Panc1 (cell line): Measurements from ENCODE around the gene NUP210L. TPM values are rescaled to one million over a fixed set of nuclear protein-coding genes. Genes with fewer than 3 reads are reported as not detected.
"Not testable (repeated sequence)": the region's sequence is repeated elsewhere in the genome, so short reads cannot be mapped to it uniquely, and the experiment has no call there.

ENCODE experiments used
- ATAC-seq: fragments of 200-7000 bp; cut with Tn5 transposase; 2 replicates; pipeline ENCODE4 v1.9.1; 2020; ENCODE audit warnings: mild to moderate bottlenecking, moderate library complexity
- BruUV-seq: library from RNA; stranded (reverse); fragments of 400-500 nt; replicated peaks from 2 replicates; lab custom pipeline; 2021; lab: Mats Ljungman, UMichigan
- CTCF ChIA-PET: fragments of 300-600 bp; sonication (Branson Sonifier 250); formaldehyde crosslinking; loops from one replicate; lab custom pipeline; 2022; ENCODE audit warnings: antibody characterized with exemption; lab: Charles Lee
- POLR2A ChIA-PET: fragments of 300-600 bp; sonication (Branson Sonifier 250); formaldehyde crosslinking; loops from one replicate; lab custom pipeline; 2022; ENCODE audit warnings: antibody characterized with exemption; lab: Charles Lee
- DNase-seq: peaks from one replicate; pipeline ENCODE4 v3.0.0-alpha.2; 2010; ENCODE audit warnings: low read depth, low spot score
- H3K27ac ChIP-seq: 2 replicates; pipeline ENCODE4 v1.5.1; 2011; ENCODE audit warnings: mild to moderate bottlenecking, low read length, inconsistent platforms
- H3K27me3 ChIP-seq: fragments of 200-500 bp; sonication (Bioruptor generic); 2 replicates; pipeline ENCODE4 v1.6.0; 2014; ENCODE audit warnings: low read length, inconsistent platforms; ENCODE audit not compliant: control insufficient read depth, insufficient read depth
- H3K36me3 ChIP-seq: fragments of 200-500 bp; sonication (Bioruptor generic); 2 replicates; pipeline ENCODE4 v1.5.1; 2014; ENCODE audit warnings: inconsistent platforms, mild to moderate bottlenecking, low read length, moderate library complexity; ENCODE audit not compliant: control insufficient read depth, insufficient read depth
- H3K4me1 ChIP-seq: 2 replicates; pipeline ENCODE4 v1.5.1; 2011; ENCODE audit warnings: inconsistent platforms, mild to moderate bottlenecking, low read length, moderate library complexity; ENCODE audit not compliant: control insufficient read depth, insufficient read depth
- H3K4me3 ChIP-seq, 2 experiments: 2 replicates each; pipeline ENCODE4 v1.5.1; 2011 to 2012; ENCODE audit warnings: low read depth in 2 of 2, low read length in 2 of 2, mild to moderate bottlenecking in 2 of 2, inconsistent platforms in 1 of 2, moderate library complexity in 1 of 2
- H3K9me3 ChIP-seq: fragments of 200-500 bp; sonication (Bioruptor generic); 2 replicates; pipeline ENCODE4 v1.5.1; 2014; ENCODE audit warnings: low read depth, mild to moderate bottlenecking, inconsistent platforms, low read length, moderate library complexity; ENCODE audit not compliant: control insufficient read depth, insufficient read depth
- POLR2AphosphoS5 ChIP-seq: IDR thresholded peaks from 2 replicates; pipeline ENCODE4 v1.6.1; 2012; ENCODE audit warnings: mild to moderate bottlenecking, low read depth, low read length, moderate library complexity
- SIN3A ChIP-seq: IDR thresholded peaks from 2 replicates; pipeline ENCODE4 v1.6.1; 2012; ENCODE audit warnings: low read depth, mild to moderate bottlenecking, low read length, moderate library complexity, borderline replicate concordance; ENCODE audit not compliant: insufficient read depth
- TCF7L2 ChIP-seq: IDR thresholded peaks from 2 replicates; pipeline ENCODE4 v1.6.1; 2011; ENCODE audit warnings: mild to moderate bottlenecking, low read depth, low read length, inconsistent platforms
- in situ Hi-C: cut with HindIII; loops from 2 replicates; pipeline ENCODE4 v1.10.0; 2016; ENCODE audit warnings: low sequenced_read_pairs, low pct_unique_long_range_greater_than_20kb
- intact Hi-C: fragments of 100-400 bp; cut with micrococcal nuclease; formaldehyde crosslinking; loops from one replicate; pipeline ENCODE4 v1.10.0; 2022; ENCODE audit not compliant: unreplicated experiment
- total RNA-seq: library from RNA; stranded (reverse); gene quantifications from one replicate; pipeline ENCODE4 v1.2.1, GENCODE V29; 2021; ENCODE audit not compliant: unreplicated experiment
- TF ChIP-seq, protein P1 (sequence below): fragments of 450-650 bp; IDR thresholded peaks from 2 replicates; pipeline ENCODE4 v1.5.1; 2017; ENCODE audit warnings: mild to moderate bottlenecking
- TF ChIP-seq, protein P2 (sequence below), 2 experiments: IDR thresholded peaks; 2 replicates each; pipeline ENCODE4 v1.6.1; 2011 to 2012; ENCODE audit warnings: low read depth in 2 of 2, control low read depth in 1 of 2, low read length in 1 of 2, mild to moderate bottlenecking in 1 of 2, moderate library complexity in 1 of 2; ENCODE audit not compliant: insufficient read depth in 1 of 2

The NUP210L gene
- total RNA-seq, 1 experiment from 2014 or later = 0.05 TPM

GRCh38 chr1:154006136-154006535 is 148.7 kb downstream of the NUP210L start:
- DNase-seq (no peak), ATAC-seq (no peak)
- Histone ChIP-seq H3K27ac (no peak overlapping the region), H3K9me3 (no peaks in the 10 kb centered on the region), H3K4me1 (no peaks in the 10 kb centered on the region), H3K36me3 (no peaks in the 10 kb centered on the region), H3K27me3 (no peaks in the 10 kb centered on the region), H3K4me3 (no peak overlapping the region)
- in situ Hi-C loops (no loop called here), intact Hi-C loops (no loop called here)
- ChIA-PET POLR2A (no interaction called here), CTCF (no interaction called here)
- TF ChIP-seq POLR2AphosphoS5 (no peak), TCF7L2 (no peak), SIN3A (no peak)
- TF ChIP-seq, protein P1, sequence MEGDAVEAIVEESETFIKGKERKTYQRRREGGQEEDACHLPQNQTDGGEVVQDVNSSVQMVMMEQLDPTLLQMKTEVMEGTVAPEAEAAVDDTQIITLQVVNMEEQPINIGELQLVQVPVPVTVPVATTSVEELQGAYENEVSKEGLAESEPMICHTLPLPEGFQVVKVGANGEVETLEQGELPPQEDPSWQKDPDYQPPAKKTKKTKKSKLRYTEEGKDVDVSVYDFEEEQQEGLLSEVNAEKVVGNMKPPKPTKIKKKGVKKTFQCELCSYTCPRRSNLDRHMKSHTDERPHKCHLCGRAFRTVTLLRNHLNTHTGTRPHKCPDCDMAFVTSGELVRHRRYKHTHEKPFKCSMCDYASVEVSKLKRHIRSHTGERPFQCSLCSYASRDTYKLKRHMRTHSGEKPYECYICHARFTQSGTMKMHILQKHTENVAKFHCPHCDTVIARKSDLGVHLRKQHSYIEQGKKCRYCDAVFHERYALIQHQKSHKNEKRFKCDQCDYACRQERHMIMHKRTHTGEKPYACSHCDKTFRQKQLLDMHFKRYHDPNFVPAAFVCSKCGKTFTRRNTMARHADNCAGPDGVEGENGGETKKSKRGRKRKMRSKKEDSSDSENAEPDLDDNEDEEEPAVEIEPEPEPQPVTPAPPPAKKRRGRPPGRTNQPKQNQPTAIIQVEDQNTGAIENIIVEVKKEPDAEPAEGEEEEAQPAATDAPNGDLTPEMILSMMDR = no peak
- TF ChIP-seq, protein P2, sequence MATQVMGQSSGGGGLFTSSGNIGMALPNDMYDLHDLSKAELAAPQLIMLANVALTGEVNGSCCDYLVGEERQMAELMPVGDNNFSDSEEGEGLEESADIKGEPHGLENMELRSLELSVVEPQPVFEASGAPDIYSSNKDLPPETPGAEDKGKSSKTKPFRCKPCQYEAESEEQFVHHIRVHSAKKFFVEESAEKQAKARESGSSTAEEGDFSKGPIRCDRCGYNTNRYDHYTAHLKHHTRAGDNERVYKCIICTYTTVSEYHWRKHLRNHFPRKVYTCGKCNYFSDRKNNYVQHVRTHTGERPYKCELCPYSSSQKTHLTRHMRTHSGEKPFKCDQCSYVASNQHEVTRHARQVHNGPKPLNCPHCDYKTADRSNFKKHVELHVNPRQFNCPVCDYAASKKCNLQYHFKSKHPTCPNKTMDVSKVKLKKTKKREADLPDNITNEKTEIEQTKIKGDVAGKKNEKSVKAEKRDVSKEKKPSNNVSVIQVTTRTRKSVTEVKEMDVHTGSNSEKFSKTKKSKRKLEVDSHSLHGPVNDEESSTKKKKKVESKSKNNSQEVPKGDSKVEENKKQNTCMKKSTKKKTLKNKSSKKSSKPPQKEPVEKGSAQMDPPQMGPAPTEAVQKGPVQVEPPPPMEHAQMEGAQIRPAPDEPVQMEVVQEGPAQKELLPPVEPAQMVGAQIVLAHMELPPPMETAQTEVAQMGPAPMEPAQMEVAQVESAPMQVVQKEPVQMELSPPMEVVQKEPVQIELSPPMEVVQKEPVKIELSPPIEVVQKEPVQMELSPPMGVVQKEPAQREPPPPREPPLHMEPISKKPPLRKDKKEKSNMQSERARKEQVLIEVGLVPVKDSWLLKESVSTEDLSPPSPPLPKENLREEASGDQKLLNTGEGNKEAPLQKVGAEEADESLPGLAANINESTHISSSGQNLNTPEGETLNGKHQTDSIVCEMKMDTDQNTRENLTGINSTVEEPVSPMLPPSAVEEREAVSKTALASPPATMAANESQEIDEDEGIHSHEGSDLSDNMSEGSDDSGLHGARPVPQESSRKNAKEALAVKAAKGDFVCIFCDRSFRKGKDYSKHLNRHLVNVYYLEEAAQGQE (IDR thresholded peaks at IDR 0.05; ENCODE audit: insufficient read depth in 1 of 2, low read depth in 2 of 2, low read length in 1 of 2) = no peak
- BruUV-seq = no TSS peak

GRCh38 chr1:154000420-154000819 is 154.5 kb downstream of the NUP210L start:
- no peak overlapping the region for H3K27ac ChIP-seq
- BruUV-seq = no TSS peak
- in situ Hi-C loops = no loop called here

DNA sequence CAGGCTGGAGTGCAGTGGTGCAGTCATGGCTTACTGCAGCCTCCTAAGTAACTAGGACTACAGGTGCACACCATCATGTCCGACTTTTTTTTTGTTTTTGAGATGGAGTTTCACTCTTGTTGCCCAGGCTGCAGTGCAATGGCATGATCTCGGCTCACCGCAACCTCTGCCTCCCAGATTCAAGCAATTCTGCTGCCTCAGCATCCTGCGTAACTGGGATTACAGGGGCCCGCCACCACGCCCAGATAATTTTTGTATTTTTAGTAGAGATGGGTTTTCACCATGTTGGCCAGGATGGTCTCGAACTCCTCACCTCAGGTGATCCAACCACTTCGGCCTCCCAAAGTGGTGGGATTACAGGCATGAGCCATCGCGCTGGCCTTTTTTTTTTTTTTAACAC is 158.0 kb downstream of the NUP210L start:
- in situ Hi-C loops, CTCF ChIA-PET: not testable (repeated sequence)

More at GRCh38 chr1:154000420-154000819, 154.5 kb downstream of the NUP210L start:
- intact Hi-C loops = no loop called here
- CTCF ChIA-PET = interaction anchor here (1.0 kb wide), 1 partner anchor 240 kb away, joined by 4 read pairs; no protein-coding TSS in a partner anchor
- ATAC-seq (no peak), DNase-seq (no peak)
- TF ChIP-seq SIN3A (no peak), POLR2AphosphoS5 (no peak), TCF7L2 (no peak)
- TF ChIP-seq, protein P2 (IDR thresholded peaks at IDR 0.05; ENCODE audit: insufficient read depth in 1 of 2, low read depth in 2 of 2, low read length in 1 of 2) = no peak
- TF ChIP-seq, protein P1 = no peak
- Histone ChIP-seq H3K4me1 (no peaks in the 10 kb centered on the region), H3K36me3 (no peaks in the 10 kb centered on the region), H3K9me3 (no peaks in the 10 kb centered on the region), H3K27me3 (no peaks in the 10 kb centered on the region), H3K4me3 (no peak overlapping the region)
- POLR2A ChIA-PET = interaction anchor here (0.6 kb wide), 1 partner anchor 30 kb away, joined by 4 read pairs; no protein-coding TSS in a partner anchor

More for the DNA sequence above, 158.0 kb downstream of the NUP210L start:
- H3K4me3 ChIP-seq, DNase-seq, H3K9me3 ChIP-seq, H3K4me1 ChIP-seq, H3K27ac ChIP-seq, H3K36me3 ChIP-seq, BruUV-seq, H3K27me3 ChIP-seq, intact Hi-C loops: not testable (repeated sequence)
- ATAC-seq = 0 out of 2 replicates have a peak, but pooled peaks have one; percentile 11
- POLR2A ChIA-PET = interaction anchor here (0.6 kb wide), 1 partner anchor 50 kb away, joined by 8 read pairs; the partner anchor contains the start of gene DENND4B
